Activated CD4-positive, alpha-beta T cell treated with anti-CD3 and anti-CD28 coated beads, Interleukin-2, amount 50 U/mL, for 48 hours (primary cell): Measurements from ENCODE around the gene HS6ST2.

ENCODE experiments used
- DNase-seq, 2 experiments: peaks; one replicate each; pipeline ENCODE4 v3.0.0-alpha.2; 2020

Gene HS6ST2

DNA sequence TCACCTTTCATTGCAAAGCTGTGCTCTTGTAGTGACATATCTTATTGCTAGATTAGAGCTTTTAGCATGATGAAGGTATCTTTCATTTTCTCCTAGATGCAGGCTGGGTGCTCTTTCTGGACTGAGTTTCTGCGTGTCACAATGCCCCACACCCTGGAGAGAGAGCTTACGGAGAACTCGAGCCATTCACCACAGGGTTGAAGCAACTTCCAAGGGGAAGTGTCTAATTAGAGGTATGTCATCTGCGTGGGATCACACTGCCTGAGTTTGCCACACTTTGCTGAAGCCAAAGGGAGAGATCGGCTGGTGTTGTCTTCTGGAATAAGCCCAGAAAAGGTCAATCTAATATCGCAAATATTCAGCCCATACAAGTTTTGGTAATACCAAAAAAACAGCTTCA, 290.3 kb downstream of the HS6ST2 start:
- DNase-seq, result no peak

DNA sequence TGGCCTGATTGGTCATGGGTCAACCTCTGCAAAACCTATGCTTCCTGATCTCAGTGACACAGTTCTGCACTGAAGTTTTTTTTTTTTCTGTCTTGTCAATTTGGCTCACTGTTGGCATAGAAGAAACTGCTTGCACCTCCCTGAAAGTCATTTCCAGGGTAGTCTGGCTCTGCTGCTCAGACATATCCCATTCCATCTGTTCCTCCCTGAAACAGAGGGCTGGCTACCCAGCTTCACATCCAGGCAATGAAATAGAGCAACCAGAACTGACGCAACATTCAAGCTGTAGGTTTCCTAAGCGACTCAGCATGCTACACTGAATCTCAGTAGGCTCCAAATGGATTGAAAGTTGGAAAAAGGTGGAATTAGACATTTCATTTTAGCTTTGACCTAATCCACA, 292.8 kb downstream of the HS6ST2 start:
- DNase-seq, result no peak

GRCh38 chrX:132664273-132664672, 294.2 kb downstream of the HS6ST2 start:
- no peak for DNase-seq

DNA sequence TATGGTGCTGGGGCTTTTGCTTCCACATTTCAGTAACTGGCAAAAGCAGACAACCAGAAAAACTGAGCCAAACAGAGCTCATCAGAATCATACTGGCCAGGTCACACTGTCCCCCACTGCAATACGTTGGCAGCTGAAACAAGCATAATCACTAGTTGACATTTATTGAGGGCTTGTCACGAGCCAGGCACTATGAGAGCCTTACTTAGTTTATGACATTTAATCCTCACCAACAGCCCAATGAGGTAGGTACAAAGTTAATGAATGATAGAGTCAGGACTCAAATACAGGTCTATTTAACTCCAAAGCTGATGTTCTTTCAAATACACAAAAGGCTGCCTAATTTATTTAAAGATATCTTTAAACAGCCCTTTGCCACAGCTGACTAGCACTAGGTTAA, 295.6 kb downstream of the HS6ST2 start:
- DNase-seq, result no peak

DNA sequence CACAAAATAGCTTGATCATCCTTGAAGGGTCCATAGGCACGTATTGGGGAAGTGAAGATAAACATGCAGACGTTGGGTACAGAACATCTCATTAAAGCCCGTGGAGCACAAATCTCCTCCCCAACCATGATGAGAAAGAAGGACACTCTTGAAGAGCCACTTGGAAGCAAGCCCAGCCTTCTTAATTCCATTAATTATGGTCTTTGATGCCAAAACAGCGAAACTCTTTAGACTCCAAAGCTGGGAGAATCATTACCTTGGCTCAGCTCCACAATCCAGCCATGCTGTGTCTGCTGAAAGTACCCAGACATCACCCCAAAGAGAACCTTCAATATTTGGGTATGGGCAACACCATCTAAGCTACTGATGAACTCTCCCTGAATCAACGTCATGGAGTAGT, 300.6 kb downstream of the HS6ST2 start:
- DNase-seq, result no peak

DNA sequence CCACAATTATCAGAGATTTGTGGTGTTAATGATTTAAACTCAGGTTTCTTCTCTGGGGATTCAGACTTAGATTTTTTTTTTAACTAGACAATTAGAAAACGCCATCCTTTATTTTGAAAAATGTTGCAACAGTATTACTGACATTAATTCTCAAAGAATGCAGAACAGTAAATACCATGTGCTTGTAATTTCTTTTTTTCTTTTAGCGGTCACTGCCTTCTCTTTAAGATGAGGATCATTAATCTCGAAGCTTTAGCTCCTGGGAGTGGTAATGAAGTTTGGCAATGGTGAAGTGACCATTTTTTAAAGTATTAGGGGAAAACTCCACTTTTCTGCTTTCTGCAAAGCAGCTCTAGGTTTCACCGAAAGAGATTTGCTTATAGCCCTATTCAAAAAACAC, 305.6 kb downstream of the HS6ST2 start:
- no peak for DNase-seq

- DNase-seq, result no peak
Observed at GRCh38 chrX:132651421-132652086, 306.9 kb downstream of the HS6ST2 start.

GRCh38 chrX:132648895-132649294, 309.5 kb downstream of the HS6ST2 start:
- no peak for DNase-seq

DNA sequence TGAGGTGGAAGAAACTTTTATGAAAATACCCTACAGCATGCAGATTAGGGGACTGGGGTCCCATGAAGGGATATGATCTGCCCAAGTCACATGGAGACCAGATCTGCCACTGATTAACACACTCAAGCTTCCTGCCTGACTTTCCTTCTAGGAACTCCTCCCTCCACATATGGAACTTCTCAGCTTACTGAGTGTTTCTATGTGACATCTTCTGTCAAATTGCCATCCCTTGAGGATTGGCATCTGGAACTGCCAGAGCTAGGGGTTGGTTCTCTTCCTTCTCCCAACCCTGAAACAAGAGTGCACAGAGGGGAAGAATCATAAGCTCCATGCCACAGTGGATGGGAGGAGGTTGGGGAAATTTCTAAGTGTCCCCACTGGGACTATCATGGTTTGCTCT, 319.0 kb downstream of the HS6ST2 start:
- no peak for DNase-seq

DNA sequence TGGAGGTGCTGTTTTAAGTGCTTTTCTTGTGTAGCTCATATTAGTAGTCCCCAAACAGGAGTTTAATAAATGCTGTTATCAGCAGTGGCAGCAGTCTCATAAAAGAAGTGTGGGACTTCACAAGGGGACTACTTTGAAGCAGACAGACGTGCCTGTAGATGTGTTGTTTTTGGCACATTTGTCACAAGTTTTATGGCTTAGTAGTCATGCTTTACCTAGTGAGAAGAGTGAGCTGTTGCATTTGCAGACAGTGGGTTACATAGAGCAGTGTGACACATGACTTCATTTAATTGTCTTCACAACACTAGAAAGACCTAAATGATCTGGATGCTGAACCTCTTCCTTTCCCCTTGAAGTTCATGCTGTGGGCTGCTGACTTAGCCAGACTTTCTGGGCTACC, 320.1 kb downstream of the HS6ST2 start:
- no peak for DNase-seq

DNA sequence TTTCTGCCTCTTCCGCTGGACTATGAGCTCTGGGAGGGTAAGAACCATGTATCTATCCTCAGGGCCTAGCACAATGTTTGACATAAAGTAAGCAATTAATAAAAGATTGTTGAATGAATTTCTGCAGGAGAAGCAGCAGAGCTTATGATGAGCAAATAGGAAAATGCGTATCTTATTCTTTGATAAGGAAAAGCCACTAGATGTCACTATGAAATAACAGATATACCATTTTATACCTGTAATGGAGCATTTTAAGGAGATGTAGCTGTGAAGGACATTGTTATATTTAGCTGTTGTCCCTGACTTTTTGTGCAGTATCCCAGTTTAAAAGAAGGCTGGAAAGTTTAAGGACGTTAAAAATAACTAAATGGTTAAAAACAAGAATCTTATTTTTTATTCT, 322.3 kb downstream of the HS6ST2 start:
- no peak for DNase-seq

GRCh38 chrX:132634521-132634920, 323.9 kb downstream of the HS6ST2 start:
- no peak for DNase-seq

DNA sequence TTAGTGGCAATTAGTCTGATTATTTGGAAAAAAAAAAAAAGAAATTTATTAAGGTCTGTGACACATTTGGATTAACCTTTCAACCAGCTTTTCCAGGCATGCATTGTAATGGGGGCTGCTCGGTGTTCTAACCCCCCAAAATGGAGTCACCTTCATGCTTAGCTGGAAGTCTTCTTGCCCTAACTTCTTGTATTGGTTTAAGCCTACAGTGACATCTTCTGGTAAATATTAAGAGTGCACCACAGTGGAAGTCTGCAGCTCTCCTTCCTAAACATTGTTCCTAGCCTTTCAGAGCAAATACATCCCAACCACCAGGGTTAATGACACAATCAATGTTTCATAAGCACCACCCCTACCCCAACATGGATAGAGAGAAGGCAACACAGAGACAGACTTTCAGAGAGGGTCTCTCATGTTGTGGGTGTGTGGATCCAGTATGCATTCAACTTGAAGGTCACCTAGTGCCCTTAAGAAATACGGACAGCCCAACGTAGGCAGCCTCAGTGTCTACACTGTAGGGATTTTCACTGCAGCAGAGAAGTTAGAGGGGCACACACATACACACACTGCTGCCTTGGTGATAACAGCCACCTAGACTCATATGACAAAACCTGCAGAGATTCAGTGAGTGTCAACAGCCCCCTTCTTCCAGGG, 326.7 kb downstream of the HS6ST2 start:
- no peak for DNase-seq

- DNase-seq, result no peak
Observed at GRCh38 chrX:132624466-132624865, 334.0 kb downstream of the HS6ST2 start.

- DNase-seq, result no peak
Observed at GRCh38 chrX:132623942-132624341, 334.5 kb downstream of the HS6ST2 start.

DNA sequence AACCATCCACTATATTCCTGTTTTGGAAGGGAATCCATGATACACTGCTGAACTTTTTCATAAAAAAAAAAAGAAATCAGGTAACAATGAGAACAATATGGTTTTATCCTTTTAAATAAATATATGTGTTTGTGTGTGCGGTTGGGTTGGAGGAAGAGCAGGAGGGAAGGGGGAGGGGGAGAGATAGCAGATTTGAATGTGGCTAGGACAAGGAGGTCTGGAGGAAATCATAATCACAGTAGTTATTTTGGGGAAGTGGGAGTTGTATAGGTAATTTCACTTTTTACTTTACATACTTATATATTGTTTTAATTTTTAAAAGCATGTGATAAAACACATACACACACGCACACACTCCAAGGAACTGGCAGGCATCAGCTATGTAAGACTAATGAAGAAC, 335.1 kb downstream of the HS6ST2 start:
- no peak for DNase-seq

GRCh38 chrX:132622130-132622529, 336.3 kb downstream of the HS6ST2 start:
- peak; percentile 58 to 69 for DNase-seq

GRCh38 chrX:132618810-132619209, 339.6 kb downstream of the HS6ST2 start:
- DNase-seq, result no peak

- peak; percentile 23 to 49 for DNase-seq
Observed at GRCh38 chrX:132615391-132616131, 342.9 kb downstream of the HS6ST2 start.

GRCh38 chrX:132614297-132614696, 344.1 kb downstream of the HS6ST2 start:
- DNase-seq, result no peak

DNA sequence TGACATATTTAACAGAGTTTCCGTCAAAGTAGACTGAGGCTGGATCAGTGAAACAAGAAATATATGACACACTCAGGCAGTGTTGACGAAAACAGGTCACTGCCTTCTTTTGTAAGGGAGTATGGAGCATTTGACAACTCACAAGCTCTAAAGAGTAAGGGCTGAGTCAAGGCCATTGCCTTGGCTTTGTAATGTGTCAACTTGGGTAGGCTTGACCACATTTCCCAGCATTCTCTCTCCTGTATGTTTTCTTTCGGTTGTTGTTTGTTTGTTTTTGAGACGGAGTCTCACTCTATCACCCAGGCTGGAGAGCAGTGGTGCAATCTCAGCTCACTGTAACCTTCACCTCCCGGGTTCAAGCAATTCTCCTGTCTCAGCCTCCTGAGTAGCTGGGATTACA, 344.6 kb downstream of the HS6ST2 start:
- no peak for DNase-seq

DNA sequence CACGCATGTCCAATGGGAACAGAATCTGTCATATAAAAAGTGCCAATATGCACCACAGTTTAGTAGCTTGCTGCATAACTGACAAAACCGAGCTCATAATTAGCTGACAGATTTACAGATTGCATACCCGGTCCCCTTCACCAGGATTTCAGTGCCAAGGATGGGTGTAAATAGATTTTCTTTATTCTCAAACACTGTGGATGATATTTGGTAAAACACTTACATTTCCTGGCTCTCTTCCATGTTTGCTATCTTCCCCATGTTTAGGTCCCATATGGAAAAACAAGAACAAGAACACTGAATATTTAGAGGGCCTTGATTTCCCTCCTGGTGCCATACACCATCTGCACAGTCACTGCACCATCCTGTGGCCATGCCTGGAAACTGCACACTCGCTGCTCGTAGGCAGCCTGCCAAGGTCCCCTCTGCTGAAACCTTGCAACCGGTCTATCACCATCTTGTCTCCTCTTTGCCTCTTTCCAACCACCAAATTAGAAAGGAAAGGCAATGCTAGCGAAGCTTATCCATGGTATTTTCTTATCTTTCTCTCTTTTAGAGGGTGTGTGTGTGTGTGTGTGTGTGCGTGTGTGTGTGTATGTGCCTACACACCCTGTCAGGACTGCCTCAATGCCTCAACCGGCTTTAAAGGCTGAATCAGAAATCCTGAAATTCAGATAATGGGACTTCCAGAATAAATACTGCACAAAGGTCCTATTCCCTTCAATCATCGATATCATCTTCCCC, 345.4 kb downstream of the HS6ST2 start:
- DNase-seq, result peak; percentile 36 to 53

- DNase-seq, result no peak
Observed at GRCh38 chrX:132610536-132610935, 347.9 kb downstream of the HS6ST2 start.
